HG03060 (cell line): ENCODE results near the gene CNKSR3.

Experiments used
- ATAC-seq: cut with Tn5 transposase; IDR thresholded peaks from one replicate; pipeline ENCODE4 v1.9.1; 2021; ENCODE audit warnings: low read depth, moderate number of reproducible peaks; ENCODE audit not compliant: unreplicated experiment

Gene CNKSR3

DNA sequence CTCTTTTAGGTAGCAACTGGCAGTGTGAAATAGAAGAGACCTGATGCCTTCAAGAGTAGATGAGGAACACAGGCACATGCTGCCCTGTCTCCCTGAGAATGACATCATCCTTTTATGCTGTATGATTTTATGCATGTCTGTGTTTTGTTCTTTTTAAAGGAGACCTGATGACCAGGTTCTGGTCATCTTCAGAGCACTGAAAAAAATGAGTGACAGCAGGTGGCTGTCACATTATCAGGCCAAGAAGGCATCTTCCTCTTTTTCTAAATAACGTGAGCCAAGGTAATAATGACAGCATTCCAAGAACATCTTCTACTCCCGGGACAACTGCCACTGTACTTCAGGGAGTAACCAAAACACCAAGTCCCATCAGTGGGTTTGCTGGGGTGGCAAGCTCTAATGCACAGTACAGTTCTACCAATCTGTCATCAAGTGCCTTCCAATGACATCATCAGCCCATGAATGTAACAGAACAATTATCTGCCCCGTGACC, 28.9 kb downstream of the CNKSR3 start:
- no peak for ATAC-seq

DNA sequence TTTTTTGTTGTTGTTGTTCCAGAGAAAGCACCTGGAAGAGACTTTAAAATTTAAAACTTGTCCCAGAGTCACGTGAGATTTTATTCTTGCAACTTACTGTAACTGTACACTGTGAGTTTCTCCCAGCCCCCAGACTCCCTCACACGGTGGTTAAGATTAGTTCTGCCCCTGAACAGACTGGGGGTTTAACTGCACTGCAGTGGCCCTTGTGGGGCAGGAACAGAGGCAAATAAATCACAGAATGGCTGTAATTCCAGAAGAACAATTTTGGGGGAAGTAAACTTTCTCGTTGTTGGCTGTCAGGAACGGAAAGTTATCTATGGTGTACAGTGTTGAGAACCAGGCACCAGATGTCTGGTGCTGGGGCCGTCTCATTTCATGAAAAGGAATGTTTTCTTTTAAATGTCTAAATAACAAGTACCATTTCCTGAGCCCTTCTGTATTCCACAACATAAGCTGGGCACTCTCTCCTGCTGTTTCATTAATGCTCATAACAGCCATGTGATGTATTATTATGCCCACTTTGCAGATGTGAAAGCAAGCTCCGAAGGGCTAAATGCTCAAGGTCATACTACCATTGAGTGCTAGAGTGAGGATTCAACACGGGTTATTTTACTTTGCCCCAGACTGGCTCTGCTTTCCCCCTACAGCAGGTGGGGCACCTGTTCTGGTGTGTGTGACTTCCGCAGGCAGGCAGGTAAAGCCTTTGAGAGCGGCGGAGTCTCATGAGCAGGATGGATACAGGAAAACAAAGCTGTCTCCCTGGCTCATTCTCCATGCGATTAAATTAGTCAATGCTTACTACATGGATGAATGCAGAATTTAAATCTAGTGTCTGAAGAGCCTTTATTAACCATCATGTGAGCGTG, 30.5 kb downstream of the CNKSR3 start:
- ATAC-seq = no peak

DNA sequence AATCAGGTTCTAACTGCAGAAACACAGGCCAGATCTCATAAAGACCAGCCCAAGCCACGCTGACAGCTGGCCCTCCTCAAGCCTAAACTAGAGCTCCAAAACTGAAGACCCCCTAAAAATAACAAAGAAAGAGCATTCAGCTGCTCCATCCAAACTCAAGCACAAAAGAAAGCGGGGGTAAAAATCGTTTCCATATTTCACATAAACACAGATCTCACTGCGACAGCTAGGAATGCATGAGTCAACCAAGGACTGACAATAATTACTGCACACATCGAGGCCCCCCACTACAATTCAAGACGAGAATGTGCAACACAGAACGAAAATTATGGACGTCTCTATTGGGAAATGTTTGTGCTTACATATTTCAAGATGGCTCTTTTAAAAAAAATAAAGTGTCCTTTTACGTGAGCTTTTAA, 31.1 kb downstream of the CNKSR3 start:
- ATAC-seq = no peak

DNA sequence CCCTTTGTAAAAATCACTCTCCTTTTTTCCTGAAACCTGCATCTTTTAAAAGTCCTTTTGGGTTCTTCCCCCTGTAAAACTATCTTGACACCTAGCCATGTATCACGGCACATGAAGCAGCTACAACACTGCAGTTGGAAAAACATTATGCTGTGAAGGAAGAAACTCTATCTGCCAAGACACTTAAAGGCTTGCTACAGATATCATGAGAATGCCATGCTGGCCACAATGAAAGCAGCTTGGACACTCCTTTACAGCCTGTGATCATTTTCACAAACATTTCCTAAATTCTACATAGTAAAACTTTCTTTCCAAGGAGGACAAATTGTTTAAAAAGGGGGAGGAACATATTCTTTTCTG, 31.8 kb downstream of the CNKSR3 start:
- no peak for ATAC-seq

DNA sequence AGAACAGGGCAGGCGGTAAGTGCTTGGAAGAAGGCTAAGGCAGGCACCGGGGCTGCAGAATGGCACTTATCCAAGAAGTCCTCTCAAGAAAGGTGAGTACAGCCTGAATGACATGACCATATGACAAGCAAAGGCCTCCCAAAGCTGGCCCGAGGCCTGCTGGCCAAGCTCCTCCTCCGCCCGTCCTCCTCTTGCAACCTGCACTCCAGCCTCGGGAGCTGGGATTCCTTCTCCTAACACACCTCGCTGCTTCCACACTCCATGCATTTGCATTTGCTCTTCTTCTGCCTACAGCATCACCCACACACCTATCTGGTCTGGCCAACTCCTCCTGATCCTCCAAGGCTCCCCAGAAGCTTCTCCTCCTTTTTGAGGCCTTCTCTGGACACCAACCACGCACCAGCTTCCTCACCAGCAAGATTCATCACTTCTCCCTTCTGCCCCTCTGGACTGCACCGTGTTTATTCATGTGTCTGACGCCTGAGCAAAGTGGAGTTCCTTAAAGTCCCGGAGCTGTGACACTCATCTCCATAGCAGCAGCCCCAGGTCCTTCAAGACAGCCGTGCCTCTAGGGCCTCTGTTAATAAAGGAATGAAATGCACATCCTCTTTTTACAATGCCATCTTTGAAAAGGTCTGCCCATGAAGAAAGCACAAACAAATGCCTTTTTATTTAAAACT, 32.3 kb downstream of the CNKSR3 start:
- ATAC-seq = no peak

DNA sequence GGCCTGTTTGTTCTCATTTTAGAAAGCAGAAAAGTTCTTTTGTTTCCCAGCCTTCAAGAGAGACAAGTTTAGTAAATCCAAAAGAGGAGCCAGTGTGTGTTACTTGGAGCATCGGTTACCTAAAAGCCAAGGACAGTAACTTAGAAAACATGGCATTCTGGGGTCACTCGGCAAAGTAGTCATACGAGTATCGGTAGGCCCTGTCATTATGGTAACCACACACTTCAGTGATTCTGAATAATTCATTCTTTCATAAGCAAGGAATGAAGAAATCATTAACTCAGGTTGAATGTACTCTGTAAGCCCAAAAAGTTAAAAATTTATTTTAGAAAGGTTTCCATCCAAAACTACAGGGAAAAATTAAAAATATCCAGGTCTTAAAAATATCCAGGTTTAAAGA, 34.0 kb downstream of the CNKSR3 start:
- ATAC-seq = no peak

DNA sequence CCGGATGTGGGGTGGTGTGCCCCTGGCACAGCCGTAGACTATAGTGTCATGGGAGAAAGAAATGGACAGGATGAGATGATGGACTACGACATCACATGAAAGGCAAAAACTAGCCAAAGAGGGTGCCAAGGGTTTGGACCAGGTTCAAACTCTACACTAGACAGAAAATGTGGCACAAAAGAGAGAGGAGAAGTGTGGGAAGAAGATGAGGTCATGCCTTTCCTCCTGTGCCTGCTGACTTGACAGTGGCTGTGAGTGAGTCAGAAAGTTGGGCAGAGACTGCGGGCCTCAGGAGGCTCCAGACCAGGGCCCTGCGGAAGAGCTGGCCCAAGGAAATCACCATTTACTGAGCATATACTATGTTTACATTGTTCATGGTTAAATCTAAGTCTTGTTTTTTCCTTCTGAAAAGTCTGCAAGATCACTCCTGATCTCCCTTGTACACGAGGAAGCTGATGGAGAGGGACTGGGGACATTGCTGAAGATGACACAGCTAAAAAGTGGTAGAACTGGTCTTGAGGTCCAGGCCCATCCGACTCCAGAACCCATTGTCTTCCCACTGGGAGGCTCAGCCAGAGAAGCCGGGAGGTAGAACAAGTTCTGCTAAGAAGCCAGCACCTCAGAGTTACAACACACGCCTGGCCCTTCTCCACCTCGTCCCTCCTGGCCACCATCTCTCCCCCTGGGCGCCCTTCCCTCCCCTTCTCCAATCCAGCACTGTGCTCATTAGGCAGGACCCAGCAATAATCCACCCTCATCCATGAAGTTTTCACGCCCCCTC, 35.6 kb downstream of the CNKSR3 start:
- no peak for ATAC-seq

DNA sequence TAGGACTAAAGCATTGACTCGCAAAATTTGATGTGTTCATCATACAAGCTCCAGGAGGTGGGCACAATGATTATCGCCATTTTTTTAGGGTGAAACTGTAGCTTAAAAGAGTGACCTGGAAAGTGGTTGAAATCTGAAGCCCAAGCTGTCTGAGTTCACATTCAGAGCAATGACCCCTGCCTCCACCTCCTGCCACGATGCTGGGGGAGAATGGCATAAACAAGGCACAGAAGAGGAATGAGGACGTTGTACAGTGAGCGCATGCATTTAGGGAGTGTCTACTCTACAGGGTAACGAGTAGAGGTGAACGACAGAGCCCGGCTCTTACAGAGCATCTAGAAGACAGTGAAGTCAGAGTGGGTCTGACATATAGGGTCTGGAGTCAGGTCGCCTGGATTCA, 37.2 kb downstream of the CNKSR3 start:
- ATAC-seq = no peak

DNA sequence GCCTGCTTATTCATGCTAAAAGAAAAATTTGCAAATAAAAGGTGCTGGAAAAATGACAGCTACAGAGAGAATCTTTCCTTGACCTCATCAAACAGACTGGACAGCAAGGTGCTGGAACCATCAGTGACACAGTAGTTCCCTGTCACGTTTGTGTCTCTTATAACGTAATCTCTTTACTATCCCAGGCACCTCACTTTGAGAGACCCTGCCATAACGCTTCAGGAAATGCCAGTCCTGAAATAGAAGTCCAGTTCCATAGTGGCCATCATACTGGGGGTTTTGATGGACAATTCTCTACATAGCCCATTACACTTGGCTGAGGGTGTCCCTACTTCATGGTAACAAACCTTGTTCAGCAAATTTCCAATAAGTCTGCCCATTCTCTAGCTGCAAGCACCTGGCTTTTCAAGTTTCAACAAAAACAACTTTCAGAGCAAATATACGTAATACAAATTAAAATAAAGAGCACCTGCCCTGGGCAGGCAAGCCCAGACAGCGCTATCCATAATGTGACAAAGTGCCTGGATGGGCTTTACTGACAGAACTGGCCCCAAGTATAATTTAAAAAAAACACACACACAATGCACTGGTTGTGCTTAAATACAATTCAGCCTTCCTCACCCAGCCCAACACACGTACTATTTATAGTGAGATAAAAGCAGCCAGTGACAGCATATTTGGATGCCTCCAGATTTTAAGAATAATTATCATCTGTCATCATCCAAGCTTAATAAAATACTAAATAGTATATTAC, 38.7 kb downstream of the CNKSR3 start:
- no peak for ATAC-seq

DNA sequence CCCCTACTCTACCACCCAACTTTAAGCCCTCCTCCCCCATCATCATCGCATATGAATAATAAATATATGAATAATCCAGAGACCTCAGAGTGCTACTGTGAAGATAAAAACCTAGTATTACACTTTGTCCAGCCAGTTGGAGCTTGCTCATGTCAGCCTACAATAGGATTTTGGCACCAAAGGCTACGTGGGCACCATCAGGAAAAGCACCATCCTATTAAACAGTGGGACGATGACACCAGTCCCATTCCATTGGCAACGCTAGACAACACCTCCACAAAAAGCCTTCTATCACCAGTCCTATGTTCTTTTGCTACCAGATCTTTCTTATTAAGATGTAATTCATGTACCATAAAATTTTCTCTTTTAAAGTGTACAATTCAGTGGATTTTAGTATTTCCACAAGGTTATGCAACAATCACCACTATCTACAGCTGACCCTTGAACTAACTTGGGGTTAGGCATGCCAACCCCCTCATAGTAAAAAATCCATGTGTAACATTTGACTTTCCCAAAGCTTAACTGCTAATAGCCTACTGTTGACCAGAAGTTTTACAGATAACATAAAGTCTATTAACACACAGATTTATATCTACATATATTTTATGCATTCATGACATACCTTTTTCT, 41.1 kb downstream of the CNKSR3 start:
- no peak for ATAC-seq

DNA sequence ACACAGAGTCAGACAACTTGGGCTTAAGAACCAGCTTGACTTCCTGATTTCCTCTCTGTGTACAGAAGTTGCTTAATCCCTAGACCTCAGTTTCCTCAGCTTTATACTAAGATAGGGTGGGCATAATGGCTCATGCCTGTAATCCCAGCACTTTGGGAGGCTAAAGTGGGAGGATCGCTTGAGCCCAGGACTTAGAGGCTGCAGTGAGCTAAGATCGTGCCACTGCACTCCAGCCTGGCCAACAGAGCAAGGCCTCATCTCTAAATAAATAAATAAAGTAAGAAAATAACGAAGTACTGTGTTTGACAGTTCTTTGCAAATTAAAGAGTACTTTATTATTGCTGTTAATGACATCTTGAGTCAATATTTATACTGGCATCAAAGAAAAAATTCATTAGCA, 41.7 kb downstream of the CNKSR3 start:
- no peak for ATAC-seq

DNA sequence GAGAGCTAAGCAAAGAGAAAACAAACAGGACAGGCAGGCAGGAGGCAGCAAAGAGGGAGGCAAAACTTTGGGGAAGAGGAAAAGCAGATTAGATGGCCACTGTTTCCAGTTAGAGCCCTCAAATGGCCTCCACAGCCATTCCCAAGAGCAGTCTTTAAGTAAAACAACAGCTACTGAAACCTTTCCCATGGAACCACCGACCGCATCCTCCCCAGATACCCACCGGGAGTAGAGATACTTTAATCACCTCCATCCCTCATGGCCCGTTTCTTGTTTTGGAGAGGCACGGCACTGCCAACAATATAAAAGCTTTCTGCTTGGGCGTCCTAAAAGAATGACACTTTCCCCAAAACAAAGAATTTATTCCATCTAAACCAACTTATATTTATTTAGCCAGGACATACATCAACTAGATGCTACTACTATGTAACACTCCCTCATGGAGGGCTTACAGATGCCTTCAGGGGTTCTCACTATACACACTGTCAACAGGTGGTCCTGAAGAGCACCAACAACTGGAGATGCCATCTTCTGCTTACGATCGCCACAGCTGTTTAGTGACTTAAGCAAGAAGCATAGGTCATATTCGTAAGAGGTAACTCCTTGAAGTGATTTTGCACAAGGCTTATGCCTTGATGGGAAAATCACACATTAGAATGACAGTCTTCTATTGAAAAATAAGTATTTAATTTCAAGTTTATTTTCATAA, 43.4 kb downstream of the CNKSR3 start:
- ATAC-seq = no peak

DNA sequence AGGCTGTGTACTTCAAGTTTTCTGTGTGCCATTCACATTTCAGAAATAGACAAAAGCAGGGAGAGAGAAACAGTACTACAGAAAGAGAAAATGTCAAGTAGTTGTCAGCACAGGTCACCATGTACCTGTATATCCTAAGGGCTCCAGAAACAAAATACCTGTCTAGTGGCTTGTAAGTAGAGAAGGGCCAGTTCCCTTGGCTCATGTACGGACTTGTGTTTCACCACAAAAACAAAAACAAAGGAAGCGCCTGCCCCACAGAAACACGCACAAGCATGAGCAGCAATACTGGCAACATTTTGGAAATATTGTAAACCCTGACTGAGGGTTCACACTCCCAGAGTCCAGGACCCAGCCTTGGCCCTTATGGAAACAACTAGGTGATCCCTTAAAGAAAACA, 44.3 kb downstream of the CNKSR3 start:
- ATAC-seq = no peak

DNA sequence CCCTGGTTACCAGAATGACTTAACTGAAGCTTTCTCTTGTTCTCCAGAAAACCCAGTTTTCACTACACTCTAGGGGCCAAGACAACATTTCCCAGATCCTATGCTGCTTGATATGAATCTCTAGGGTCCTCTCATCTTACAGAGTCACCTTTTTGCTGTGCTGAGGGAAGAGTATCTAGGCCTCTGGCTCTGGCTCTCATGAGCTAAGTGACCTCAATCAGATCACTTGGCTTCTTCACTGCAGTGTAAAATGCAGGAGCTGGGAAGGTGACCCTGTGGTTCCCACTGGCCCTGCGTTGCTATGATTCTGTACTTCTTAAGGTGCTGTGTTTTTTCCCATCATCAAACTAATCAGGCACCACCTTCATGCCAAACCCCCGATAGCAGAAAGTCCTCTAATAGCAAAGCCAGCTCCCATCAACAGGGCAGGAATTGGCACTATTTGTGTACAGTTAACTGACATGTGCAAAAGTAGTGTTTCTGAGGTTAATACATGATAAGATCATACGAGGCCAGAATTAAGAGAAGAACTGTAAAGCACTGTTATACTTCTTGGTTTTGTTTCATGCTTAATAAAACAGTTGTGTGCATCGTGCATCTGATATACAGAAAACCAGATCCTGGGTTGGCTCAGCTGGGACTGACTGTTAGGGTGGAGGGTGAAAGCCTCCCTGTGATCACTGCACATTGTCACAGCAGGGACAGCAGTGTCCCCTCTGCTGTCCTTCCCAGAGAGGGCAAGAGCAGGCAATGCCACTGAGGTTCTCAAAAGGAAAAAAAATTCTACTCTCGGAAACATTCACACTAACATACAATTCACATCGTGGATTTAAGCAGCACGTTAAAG, 46.7 kb downstream of the CNKSR3 start:
- no peak for ATAC-seq

DNA sequence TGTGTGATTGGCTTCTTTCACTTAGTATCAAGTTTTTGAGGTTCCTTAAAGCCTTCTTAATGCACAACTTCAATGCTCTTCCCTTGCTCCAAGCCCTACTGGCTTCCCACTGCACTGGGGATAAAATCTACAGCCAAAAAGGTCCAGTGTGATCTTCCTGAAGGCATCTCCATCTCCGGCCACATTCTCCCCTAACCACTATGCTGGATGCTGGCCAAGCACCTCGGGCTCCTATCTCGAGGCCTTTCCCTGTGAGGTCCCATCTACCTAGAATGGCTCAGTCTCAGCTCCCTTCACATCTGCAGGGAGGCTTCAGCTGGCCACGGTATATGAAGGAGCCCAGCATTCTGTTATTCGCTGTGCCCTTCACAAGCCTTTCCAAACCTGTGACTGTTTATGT, 48.1 kb downstream of the CNKSR3 start:
- ATAC-seq = no peak

DNA sequence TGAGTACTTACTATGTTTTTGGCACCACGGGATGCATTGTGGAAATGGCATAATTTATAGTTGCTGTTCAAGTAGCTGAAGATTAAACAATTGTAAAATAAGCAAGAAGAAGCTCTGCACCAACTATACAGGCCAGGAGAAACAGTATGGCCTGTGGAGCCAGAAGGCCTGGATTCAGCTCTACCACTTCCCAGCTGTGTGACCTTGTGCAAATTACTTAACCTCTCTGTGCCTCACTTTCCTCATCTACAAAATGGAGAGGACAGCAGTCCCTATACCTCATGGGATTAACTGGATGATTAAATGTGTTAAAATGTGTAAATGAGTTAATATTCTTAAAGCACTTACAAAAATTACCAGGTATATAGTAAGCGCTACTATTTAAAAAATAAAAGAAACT, 49.1 kb downstream of the CNKSR3 start:
- no peak for ATAC-seq

DNA sequence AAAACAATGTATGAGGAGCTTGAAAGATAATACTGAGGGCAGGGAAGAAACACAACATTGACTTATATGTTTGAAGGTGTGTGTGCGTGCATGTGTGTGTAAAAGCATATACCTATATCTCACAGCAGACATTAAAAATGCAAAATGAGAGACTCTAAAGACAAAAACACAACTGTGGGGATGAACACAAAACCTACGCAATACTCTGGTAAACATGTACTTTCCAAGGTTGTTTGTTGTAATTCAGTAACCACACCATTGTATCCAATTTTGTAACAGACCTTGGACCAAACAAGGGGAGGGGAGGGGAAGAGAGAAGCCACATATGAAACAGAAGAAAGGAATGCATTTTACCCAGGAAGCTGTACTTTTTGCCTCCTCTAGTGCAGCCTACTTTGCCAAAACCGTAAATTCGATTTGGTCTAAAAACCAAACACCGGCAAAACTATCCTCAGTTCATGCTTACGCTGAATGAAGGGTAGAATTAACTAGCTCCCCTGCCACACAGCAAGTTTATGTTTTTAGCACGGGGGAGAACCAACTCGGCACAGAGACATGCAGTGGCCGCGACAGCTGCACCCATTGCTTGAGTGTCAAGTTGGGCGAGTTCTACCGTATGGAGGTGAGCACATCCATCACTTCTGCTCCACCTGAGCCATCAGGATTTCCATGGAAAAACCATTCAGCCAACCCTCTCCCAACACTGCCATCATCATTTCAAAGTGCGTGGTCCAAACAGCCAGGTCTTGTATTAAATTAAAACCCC, 50.0 kb downstream of the CNKSR3 start:
- no peak for ATAC-seq

DNA sequence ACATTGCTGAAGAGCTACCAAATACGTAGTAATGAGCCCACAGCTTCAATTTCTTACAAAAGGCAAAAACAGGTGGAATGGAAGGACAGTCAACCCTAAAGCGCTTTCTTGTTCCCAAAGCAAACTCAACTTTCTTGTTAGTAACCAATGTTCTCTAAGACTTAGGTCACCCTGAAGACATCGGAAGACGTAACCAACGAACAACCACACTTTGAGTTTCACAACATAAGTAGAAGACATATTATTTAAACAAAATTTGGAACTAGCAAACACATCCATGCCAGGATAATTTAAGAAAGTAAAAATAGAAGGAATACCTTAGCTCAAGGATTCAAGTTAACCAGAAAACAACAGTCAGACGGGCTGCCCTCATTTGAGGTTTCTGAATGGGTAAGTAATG, 51.0 kb downstream of the CNKSR3 start:
- ATAC-seq = no peak
